ENCODE data around the gene PRKAA1.

The PRKAA1 gene

DNA sequence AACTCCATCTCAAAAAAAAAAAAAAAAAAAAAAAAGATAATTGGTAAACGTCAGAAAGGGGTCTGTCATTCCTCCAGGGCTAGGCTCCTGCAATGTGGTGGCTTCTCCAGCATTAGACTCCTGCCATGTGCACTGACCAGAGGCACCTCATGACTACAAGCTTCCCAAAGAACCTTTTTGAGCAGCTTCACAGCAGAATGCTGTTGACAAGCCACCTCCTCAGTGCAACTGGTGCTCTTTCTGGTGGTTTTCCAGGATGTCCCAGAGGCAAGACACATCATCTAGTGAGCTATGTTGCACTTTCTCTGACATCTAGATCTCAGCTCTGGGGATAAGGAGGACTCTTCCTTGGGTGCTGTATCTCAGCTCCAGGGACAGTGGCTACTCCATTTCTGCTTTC lies 25.3 kb upstream of the PRKAA1 start:
- POLR2A ChIA-PET, result interaction anchor here (0.7 to 2.0 kb wide), 5 partner anchors 9 to 1454 kb away, joined by 3 to 10 read pairs (median 5); partner anchors contain the start of gene RPL37
- H3K27ac ChIP-seq (ENCODE audit: extremely low read depth, low read depth, low read length), result no peak overlapping the region
- peaks cover 27 to 33% of the 10 kb centered on the region in 2 experiments for H3K36me3 ChIP-seq (ENCODE audit: control insufficient read depth in 2 of 2, insufficient read depth in 1 of 2, low read length in 2 of 2)
- no peaks in the 10 kb centered on the region for H3K4me1 ChIP-seq (ENCODE audit: control insufficient read depth, insufficient read depth, low read length)
- H3K9me3 ChIP-seq (ENCODE audit: control insufficient read depth, insufficient read depth, low read depth, low read length), result no peaks in the 10 kb centered on the region
- no peak overlapping the region for H3K4me3 ChIP-seq (ENCODE audit: low read depth, low read length)
- CTCF ChIA-PET, result no interaction called here
- TF ChIP-seq SETDB1 (IDR thresholded peaks at IDR 0.05; ENCODE audit: insufficient read length, low read length) (no peak), ZEB2 (tag by site-specific recombination; IDR thresholded peaks at IDR 0.05) (no peak), ZNF132 (tag by site-specific recombination; IDR thresholded peaks at IDR 0.05; ENCODE audit: borderline replicate concordance) (no peak), HOXC10 (CRISPR knock-in tag; IDR thresholded peaks at IDR 0.05) (no peak), TCF7L2 (IDR thresholded peaks at IDR 0.05; ENCODE audit: borderline replicate concordance, low read depth, low read length) (no peak), ZNF558 (tag by site-specific recombination; IDR thresholded peaks at IDR 0.05) (no peak), ZNF19 (tag by site-specific recombination; IDR thresholded peaks at IDR 0.05; ENCODE audit: low read depth) (no peak), ZBTB17 (tag by site-specific recombination; IDR thresholded peaks at IDR 0.05) (0 out of 2 replicates have a peak, but pooled peaks have one; percentile 25), ZBTB7A (tag by site-specific recombination; IDR thresholded peaks at IDR 0.05; ENCODE audit: low read depth) (no peak), SCRT1 (tag by site-specific recombination; IDR thresholded peaks at IDR 0.05; ENCODE audit: borderline replicate concordance) (peak; percentile 76), ZFP3 (tag by site-specific recombination; IDR thresholded peaks at IDR 0.05; ENCODE audit: low read depth) (no peak), ZNF600 (tag by site-specific recombination; IDR thresholded peaks at IDR 0.05) (peak; percentile 46), PRDM1 (tag by site-specific recombination; IDR thresholded peaks at IDR 0.05) (peak; percentile 80), ZNF544 (tag by site-specific recombination; IDR thresholded peaks at IDR 0.05) (no peak)
- TF ChIP-seq, protein P1, sequence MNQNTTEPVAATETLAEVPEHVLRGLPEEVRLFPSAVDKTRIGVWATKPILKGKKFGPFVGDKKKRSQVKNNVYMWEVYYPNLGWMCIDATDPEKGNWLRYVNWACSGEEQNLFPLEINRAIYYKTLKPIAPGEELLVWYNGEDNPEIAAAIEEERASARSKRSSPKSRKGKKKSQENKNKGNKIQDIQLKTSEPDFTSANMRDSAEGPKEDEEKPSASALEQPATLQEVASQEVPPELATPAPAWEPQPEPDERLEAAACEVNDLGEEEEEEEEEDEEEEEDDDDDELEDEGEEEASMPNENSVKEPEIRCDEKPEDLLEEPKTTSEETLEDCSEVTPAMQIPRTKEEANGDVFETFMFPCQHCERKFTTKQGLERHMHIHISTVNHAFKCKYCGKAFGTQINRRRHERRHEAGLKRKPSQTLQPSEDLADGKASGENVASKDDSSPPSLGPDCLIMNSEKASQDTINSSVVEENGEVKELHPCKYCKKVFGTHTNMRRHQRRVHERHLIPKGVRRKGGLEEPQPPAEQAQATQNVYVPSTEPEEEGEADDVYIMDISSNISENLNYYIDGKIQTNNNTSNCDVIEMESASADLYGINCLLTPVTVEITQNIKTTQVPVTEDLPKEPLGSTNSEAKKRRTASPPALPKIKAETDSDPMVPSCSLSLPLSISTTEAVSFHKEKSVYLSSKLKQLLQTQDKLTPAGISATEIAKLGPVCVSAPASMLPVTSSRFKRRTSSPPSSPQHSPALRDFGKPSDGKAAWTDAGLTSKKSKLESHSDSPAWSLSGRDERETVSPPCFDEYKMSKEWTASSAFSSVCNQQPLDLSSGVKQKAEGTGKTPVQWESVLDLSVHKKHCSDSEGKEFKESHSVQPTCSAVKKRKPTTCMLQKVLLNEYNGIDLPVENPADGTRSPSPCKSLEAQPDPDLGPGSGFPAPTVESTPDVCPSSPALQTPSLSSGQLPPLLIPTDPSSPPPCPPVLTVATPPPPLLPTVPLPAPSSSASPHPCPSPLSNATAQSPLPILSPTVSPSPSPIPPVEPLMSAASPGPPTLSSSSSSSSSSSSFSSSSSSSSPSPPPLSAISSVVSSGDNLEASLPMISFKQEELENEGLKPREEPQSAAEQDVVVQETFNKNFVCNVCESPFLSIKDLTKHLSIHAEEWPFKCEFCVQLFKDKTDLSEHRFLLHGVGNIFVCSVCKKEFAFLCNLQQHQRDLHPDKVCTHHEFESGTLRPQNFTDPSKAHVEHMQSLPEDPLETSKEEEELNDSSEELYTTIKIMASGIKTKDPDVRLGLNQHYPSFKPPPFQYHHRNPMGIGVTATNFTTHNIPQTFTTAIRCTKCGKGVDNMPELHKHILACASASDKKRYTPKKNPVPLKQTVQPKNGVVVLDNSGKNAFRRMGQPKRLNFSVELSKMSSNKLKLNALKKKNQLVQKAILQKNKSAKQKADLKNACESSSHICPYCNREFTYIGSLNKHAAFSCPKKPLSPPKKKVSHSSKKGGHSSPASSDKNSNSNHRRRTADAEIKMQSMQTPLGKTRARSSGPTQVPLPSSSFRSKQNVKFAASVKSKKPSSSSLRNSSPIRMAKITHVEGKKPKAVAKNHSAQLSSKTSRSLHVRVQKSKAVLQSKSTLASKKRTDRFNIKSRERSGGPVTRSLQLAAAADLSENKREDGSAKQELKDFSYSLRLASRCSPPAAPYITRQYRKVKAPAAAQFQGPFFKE (tag by site-specific recombination; IDR thresholded peaks at IDR 0.05; ENCODE audit: borderline replicate concordance), result no peak
- TF ChIP-seq, protein P2, sequence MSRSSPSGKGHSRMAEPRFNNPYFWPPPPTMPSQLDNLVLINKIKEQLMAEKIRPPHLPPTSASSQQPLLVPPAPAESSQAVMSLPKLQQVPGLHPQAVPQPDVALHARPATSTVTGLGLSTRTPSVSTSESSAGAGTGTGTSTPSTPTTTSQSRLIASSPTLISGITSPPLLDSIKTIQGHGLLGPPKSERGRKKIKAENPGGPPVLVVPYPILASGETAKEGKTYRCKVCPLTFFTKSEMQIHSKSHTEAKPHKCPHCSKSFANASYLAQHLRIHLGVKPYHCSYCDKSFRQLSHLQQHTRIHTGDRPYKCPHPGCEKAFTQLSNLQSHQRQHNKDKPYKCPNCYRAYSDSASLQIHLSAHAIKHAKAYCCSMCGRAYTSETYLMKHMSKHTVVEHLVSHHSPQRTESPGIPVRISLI (tag by site-specific recombination; IDR thresholded peaks at IDR 0.05), result peak; percentile 82
- TF ChIP-seq, protein P3, sequence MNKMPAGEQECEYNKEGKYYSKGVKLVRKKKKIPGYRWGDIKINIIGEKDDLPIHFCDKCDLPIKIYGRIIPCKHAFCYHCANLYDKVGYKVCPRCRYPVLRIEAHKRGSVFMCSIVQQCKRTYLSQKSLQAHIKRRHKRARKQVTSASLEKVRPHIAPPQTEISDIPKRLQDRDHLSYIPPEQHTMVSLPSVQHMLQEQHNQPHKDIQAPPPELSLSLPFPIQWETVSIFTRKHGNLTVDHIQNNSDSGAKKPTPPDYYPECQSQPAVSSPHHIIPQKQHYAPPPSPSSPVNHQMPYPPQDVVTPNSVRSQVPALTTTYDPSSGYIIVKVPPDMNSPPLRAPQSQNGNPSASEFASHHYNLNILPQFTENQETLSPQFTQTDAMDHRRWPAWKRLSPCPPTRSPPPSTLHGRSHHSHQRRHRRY (tag by site-specific recombination; IDR thresholded peaks at IDR 0.05), result no peak
- TF ChIP-seq, protein P4, sequence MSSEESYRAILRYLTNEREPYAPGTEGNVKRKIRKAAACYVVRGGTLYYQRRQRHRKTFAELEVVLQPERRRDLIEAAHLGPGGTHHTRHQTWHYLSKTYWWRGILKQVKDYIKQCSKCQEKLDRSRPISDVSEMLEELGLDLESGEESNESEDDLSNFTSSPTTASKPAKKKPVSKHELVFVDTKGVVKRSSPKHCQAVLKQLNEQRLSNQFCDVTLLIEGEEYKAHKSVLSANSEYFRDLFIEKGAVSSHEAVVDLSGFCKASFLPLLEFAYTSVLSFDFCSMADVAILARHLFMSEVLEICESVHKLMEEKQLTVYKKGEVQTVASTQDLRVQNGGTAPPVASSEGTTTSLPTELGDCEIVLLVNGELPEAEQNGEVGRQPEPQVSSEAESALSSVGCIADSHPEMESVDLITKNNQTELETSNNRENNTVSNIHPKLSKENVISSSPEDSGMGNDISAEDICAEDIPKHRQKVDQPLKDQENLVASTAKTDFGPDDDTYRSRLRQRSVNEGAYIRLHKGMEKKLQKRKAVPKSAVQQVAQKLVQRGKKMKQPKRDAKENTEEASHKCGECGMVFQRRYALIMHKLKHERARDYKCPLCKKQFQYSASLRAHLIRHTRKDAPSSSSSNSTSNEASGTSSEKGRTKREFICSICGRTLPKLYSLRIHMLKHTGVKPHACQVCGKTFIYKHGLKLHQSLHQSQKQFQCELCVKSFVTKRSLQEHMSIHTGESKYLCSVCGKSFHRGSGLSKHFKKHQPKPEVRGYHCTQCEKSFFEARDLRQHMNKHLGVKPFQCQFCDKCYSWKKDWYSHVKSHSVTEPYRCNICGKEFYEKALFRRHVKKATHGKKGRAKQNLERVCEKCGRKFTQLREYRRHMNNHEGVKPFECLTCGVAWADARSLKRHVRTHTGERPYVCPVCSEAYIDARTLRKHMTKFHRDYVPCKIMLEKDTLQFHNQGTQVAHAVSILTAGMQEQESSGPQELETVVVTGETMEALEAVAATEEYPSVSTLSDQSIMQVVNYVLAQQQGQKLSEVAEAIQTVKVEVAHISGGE (tag by site-specific recombination; conservative IDR thresholded peaks at IDR 0.05; ENCODE audit: low read depth), result no peak
- TF ChIP-seq, protein P5, sequence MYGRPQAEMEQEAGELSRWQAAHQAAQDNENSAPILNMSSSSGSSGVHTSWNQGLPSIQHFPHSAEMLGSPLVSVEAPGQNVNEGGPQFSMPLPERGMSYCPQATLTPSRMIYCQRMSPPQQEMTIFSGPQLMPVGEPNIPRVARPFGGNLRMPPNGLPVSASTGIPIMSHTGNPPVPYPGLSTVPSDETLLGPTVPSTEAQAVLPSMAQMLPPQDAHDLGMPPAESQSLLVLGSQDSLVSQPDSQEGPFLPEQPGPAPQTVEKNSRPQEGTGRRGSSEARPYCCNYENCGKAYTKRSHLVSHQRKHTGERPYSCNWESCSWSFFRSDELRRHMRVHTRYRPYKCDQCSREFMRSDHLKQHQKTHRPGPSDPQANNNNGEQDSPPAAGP (tag by site-specific recombination; IDR thresholded peaks at IDR 0.05), result no peak
- TF ChIP-seq, protein P6, sequence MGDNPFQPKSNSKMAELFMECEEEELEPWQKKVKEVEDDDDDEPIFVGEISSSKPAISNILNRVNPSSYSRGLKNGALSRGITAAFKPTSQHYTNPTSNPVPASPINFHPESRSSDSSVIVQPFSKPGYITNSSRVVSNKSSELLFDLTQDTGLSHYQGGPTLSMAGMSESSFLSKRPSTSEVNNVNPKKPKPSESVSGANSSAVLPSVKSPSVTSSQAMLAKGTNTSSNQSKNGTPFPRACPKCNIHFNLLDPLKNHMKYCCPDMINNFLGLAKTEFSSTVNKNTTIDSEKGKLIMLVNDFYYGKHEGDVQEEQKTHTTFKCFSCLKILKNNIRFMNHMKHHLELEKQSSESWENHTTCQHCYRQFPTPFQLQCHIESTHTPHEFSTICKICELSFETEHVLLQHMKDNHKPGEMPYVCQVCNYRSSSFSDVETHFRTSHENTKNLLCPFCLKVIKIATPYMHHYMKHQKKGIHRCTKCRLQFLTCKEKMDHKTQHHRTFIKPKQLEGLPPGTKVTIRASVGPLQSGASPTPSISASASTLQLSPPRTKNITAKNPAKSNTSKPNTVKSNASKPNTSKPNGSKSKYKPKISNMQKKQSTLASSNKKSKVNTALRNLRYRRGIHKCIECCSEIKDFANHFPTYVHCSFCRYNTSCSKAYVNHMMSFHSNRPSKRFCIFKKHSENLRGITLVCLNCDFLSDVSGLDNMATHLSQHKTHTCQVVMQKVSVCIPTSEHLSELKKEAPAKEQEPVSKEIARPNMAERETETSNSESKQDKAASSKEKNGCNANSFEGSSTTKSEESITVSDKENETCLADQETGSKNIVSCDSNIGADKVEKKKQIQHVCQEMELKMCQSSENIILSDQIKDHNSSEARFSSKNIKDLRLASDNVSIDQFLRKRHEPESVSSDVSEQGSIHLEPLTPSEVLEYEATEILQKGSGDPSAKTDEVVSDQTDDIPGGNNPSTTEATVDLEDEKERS (tag by site-specific recombination; IDR thresholded peaks at IDR 0.05), result no peak

All from HEK293 (cell line).